SH-SY5Y (cell line): ENCODE results near the gene NAT9.

ENCODE experiments used
- GATA2 ChIP-seq: IDR thresholded peaks from 2 replicates; pipeline ENCODE4 v1.6.1; 2011; ENCODE audit warnings: mild to moderate bottlenecking, low read depth, low read length
- GATA3 ChIP-seq: IDR thresholded peaks from 2 replicates; pipeline ENCODE4 v1.6.1; 2011; ENCODE audit warnings: low read depth, mild to moderate bottlenecking, low read length, moderate library complexity

DNA sequence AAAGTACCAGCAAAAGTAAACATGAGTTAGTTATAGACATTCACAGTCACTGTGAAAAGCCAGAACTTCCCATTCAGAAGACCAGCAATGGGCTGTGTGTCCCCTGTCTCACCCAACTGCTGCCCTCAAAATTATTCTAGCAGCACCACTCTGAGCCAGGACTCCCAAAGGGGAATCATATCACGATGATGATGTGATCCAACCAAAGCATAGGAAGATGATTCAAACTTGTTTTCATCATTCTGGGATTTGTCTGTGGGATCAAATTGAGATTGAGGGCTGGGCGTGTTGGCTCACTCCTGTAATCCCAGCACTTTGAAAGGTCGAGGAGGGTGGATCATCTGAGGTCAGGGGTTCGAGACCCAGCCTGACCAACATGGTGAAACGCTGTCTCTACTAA, 6.4 kb upstream of the NAT9 start:
- TF ChIP-seq GATA2 (no peak), GATA3 (no peak)
